GM12874 (cell line): ENCODE data around the gene RPS26.

Experiments
- TF ChIP-seq, protein P1 (sequence below): IDR thresholded peaks from 2 replicates; pipeline ENCODE4 v1.5.1; 2011; ENCODE audit warnings: low read depth, mild to moderate bottlenecking, control low read depth, low read length, moderate library complexity; ENCODE audit not compliant: insufficient read depth

Gene RPS26

DNA sequence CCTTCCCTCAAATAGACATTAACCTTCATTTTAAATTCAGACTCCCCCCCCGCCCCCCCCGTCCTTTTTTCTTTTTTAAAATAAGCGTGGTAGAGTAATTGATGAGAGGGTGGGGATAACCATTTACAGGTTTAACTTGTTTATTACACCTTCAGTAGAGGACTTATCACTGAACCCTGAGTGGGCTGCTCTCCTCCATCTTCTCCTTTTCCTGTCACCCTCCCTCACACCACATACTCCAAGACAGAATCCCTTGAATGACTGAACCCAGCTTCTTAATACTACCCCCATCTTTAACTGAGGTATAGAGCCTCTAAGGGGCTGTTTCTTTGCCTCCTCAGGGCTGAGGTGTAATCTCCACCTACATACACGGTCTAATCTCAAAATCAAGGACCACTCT is 24.5 kb upstream of the RPS26 start:
- TF ChIP-seq, protein P1, sequence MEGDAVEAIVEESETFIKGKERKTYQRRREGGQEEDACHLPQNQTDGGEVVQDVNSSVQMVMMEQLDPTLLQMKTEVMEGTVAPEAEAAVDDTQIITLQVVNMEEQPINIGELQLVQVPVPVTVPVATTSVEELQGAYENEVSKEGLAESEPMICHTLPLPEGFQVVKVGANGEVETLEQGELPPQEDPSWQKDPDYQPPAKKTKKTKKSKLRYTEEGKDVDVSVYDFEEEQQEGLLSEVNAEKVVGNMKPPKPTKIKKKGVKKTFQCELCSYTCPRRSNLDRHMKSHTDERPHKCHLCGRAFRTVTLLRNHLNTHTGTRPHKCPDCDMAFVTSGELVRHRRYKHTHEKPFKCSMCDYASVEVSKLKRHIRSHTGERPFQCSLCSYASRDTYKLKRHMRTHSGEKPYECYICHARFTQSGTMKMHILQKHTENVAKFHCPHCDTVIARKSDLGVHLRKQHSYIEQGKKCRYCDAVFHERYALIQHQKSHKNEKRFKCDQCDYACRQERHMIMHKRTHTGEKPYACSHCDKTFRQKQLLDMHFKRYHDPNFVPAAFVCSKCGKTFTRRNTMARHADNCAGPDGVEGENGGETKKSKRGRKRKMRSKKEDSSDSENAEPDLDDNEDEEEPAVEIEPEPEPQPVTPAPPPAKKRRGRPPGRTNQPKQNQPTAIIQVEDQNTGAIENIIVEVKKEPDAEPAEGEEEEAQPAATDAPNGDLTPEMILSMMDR: no peak

DNA sequence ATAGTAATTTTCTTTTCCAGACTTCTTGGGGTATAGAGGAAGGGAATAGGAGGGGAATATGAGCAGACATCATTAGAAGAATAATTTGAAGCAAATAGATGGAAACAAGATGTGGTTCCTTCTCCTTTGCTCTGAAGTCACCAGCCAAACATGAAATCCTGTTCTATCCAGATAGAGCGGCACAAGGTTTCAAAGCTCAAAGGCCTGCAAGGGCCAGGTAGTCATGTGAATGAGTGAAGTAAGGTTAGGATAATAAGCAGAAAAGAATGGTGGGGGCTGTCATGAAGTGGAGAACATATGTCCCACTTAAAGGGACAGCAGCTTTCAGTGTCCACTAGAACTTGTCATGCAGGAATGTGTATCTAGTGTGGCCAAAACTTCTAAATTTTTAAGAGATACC is 23.4 kb upstream of the RPS26 start:
- TF ChIP-seq, protein P1: no peak

DNA sequence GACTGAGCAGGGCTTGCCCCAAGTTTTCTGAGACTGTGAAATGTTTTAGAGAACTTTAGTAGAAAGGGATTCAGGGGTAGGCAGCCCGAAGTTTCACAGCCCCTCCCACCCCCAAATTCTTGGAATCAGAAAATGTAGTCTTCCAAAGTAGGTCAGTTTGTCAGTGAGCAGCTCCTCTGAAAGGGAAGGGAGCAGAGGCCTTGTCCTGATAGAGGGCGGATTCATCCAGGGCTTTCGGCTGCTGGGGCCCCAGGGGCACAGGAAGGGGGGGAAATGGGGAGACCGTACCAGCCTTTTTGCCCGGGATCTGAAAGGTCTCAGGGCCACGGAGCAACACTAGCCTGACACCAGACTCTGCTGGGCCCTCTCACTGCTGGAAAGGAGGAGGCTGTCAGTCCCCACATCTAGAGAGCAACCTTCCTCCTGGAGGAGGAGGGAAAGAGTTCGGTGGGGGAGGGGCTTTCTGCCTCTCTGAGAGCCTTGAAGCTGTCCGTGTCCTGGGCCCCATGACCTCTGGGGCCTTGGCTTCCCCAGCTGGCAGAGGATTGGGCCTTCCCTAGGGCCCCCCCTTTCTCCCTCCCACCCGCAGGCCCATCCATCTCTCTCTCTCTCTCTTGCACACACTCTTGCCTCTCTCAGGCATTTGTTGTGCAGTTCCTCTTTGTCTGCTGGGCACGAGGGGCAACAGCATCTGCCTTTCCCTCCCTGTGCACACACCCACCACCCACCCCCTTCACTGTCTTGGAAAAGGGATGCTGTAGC is 21.1 kb upstream of the RPS26 start, which contains the start of gene IKZF4:
IKZF4 (plus strand) TSS at position 621 of the 762 bp plus-strand sequence. CDS start 451 bp downstream, outside the sequence.
- TF ChIP-seq, protein P1: no peak

DNA sequence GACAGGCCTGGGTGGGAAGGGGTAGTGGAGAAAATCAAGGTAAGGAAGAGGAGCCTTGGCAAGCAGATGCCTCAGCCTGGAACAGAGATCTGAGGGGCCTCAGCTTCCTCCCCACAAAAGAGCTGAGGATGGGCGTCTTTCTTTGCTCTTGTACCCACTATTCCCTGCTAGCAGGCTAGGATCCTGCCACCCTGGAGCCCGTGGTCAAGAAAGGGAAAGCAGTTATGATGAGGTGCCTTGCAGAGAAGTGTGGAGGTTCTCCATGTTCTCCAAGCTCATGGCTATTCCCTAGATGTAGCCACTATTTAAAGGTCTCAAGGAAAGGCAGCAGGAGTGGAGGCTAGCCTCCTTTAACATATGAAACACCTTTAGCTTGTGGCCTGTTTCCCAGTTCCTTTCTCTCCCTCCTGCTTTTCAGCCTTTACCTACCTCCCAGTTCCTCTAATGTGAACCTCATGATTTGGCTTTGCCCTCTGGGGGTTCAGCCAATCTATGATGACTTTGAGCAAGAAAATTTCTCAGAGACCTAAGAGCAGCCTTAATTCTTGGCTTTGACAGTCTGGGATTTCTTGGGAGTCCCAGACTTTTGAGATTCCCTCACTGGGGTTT is 19.7 kb upstream of the RPS26 start:
- TF ChIP-seq, protein P1: no peak

DNA sequence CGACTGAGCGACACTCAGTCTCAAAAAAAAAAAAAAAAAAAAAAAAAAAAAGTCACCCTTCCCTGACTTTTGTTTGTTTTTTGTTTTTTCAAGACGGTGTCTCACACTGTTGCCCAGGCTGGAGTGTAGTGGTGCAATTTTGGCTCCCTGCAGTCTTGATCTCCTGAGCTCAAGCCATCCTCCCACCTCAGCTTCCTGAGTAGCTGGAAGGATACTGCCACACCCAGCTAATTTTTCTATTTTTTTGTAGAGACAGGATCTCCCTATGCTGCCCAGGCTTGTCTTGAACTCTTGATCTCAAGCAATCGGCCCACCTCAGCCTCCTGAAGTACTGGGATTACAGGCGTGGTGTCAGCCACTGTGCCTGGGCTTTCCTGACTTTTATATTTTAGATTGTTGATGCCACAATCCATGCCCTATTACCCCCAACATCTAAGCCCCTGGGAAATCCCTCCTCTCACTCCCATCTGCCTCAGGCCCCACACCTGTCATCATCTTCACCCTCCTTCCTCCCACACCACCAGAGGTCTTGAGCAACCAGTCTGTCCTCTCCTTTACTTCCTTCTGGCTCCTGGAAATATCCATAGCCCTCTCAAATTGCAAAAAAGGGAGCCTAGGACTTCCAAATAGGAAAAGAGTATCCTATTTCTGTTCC is 13.1 kb upstream of the RPS26 start:
- TF ChIP-seq, protein P1: no peak

DNA sequence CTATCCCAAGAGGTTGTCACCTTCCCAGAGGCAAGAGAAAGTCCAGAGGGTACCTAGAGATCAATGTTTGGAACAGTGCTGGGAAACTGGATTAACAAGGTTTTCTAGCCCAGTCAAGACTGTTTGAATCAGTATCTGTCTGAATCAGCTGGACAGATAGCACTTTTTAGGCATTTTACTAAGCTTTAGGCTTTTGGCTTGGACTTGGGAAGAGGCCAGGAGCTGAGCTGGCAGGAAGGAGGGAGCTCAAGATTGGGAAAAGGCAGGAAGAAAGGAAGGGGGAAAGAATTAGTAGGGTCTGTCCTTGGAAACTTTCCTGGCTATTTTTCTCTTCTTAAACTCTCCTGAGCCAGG is 12.6 kb upstream of the RPS26 start:
- TF ChIP-seq, protein P1: no peak

DNA sequence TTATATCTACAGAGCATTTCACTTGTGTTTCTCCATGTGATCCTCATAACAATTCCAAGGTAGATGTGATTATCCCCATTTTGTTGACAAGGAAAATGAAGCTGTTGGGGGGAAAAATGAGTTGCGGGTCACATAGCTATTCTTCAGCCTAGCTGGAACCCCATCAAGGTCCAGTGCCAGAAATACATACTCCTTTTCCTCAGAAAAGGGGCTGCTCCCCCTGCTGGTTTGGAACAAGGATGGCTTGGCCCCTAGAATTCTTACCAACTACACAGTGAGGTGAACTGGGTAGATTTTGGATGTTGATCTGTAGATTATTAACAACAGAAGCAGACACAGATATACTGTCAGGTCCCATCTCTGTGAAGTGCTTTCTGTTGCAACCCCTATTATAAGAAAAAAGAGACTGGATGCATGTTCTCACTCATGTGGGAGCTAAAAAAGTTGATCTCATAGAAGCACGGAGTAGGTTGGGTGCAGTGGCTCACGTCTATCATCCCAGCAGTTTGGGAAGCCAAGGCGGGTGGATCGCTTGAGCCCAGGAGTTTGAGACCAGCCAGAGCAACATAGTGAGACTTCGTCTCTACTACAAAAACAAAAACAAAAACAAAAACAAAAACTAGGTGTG is 11.9 kb upstream of the RPS26 start:
- TF ChIP-seq, protein P1: peak; percentile 64
